SU-DHL-6 (cell line): Measurements from ENCODE around the gene EEF2.

Experiments
- H2AFZ ChIP-seq: fragments of 200-600 bp; sonication (generic); 2 replicates; pipeline ENCODE4 v1.6.1; 2014; ENCODE audit warnings: low read depth, mild to moderate bottlenecking, moderate library complexity, mixed read lengths, antibody characterized with exemption, low read length; ENCODE audit not compliant: severe bottlenecking
- H3F3A ChIP-seq: fragments of 200-600 bp; shearing (Covaris generic); 2 replicates; pipeline ENCODE4 v1.6.0; 2016; ENCODE audit warnings: antibody characterized with exemption, mild to moderate bottlenecking; ENCODE audit not compliant: insufficient read depth
- H3K27ac ChIP-seq: fragments of 200-600 bp; sonication (generic); 2 replicates; pipeline ENCODE4 v1.5.1; 2016; ENCODE audit warnings: low read depth, mild to moderate bottlenecking, low read length, moderate library complexity, mixed read lengths
- H3K27me3 ChIP-seq: fragments of 200-600 bp; sonication (generic), shearing (Covaris generic); 2 replicates; pipeline ENCODE4 v1.6.0; 2014; ENCODE audit warnings: mild to moderate bottlenecking, low read length
- H3K36me3 ChIP-seq: fragments of 200-600 bp; sonication (generic); 2 replicates; pipeline ENCODE4 v1.6.1; 2014; ENCODE audit warnings: mild to moderate bottlenecking, low read length, mixed read lengths
- H3K4me2 ChIP-seq: fragments of 300-600, 200-600 bp; shearing (Covaris generic), sonication (generic); 2 replicates; pipeline ENCODE4 v1.6.0; 2014; ENCODE audit warnings: low read length, low read depth, mild to moderate bottlenecking; ENCODE audit not compliant: poor library complexity, severe bottlenecking
- H3K4me3 ChIP-seq: fragments of 200-600 bp; sonication (generic); 2 replicates; pipeline ENCODE4 v1.5.1; 2014; ENCODE audit warnings: antibody characterized with exemption, low read length, mild to moderate bottlenecking, mixed read lengths; ENCODE audit not compliant: insufficient read depth, poor library complexity, severe bottlenecking
- H3K79me2 ChIP-seq: fragments of 200-600 bp; sonication (generic); 2 replicates; pipeline ENCODE4 v1.6.1; 2014; ENCODE audit warnings: mild to moderate bottlenecking, low read length, moderate library complexity; ENCODE audit not compliant: insufficient read depth
- H3K9ac ChIP-seq: fragments of 200-600 bp; sonication (generic); 2 replicates; pipeline ENCODE4 v1.7.0; 2014; ENCODE audit warnings: mild to moderate bottlenecking, low read length
- H3K9me2 ChIP-seq: fragments of 200-600 bp; sonication (generic); replicated peaks from 2 replicates; pipeline ENCODE4 v1.6.1; 2014; ENCODE audit warnings: low read length; ENCODE audit not compliant: insufficient read depth
- H3K9me3 ChIP-seq: fragments of 200-600 bp; sonication (generic); 2 replicates; pipeline ENCODE4 v1.6.1; 2014; ENCODE audit warnings: low read length, mixed read lengths; ENCODE audit not compliant: insufficient read depth
- H4K20me1 ChIP-seq: fragments of 200-600 bp; sonication (generic); 2 replicates; pipeline ENCODE4 v1.6.1; 2014; ENCODE audit warnings: low read depth, mild to moderate bottlenecking, antibody characterized with exemption, low read length, moderate library complexity, mixed read lengths
- EZH2phosphoT487 ChIP-seq: fragments of 200-600 bp; sonication (generic), shearing (Covaris generic); conservative IDR thresholded peaks from 2 replicates; pipeline ENCODE4 v1.6.1; 2018; ENCODE audit warnings: mild to moderate bottlenecking, antibody characterized with exemption, low read length, moderate library complexity, mixed read lengths
- TF ChIP-seq, protein P1 (sequence below): fragments of 200-600 bp; sonication (generic); IDR thresholded peaks from one replicate; pipeline ENCODE4 v1.5.1; 2017; ENCODE audit warnings: antibody characterized with exemption, mild to moderate bottlenecking, low read length, moderate library complexity; ENCODE audit not compliant: insufficient read depth, poor library complexity, severe bottlenecking

The EEF2 gene

DNA sequence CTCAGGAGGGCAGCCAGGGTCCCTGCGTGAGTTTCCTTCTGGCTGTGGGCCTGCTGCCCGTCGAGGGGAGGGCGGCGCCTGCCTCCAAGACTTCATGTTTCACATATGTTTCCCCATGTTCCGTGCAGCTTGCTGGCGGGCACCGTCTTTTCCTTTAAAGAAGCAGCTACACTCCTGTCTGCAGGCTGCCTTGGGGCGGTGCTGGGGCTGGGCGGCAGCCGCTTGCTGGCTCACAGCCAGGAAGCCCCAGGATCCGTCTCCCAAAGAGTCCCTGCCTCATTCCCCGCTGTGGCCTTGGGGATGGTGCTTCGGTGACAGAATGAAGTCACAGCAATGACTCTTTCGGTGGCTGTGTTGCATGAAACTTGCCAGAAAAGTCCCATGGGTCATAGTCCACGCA is 47.2 kb upstream of the EEF2 start:
- TF ChIP-seq, protein P1, sequence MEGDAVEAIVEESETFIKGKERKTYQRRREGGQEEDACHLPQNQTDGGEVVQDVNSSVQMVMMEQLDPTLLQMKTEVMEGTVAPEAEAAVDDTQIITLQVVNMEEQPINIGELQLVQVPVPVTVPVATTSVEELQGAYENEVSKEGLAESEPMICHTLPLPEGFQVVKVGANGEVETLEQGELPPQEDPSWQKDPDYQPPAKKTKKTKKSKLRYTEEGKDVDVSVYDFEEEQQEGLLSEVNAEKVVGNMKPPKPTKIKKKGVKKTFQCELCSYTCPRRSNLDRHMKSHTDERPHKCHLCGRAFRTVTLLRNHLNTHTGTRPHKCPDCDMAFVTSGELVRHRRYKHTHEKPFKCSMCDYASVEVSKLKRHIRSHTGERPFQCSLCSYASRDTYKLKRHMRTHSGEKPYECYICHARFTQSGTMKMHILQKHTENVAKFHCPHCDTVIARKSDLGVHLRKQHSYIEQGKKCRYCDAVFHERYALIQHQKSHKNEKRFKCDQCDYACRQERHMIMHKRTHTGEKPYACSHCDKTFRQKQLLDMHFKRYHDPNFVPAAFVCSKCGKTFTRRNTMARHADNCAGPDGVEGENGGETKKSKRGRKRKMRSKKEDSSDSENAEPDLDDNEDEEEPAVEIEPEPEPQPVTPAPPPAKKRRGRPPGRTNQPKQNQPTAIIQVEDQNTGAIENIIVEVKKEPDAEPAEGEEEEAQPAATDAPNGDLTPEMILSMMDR = no peak
- no peak for TF ChIP-seq EZH2phosphoT487
- H3K9me3 ChIP-seq = peaks cover 6% of the 10 kb centered on the region; the same call in 1 of the 2 replicates
- H3K9me2 ChIP-seq = no peaks in the 10 kb centered on the region
- H4K20me1 ChIP-seq = no peaks in the 10 kb centered on the region
- no peaks in the 10 kb centered on the region for H3K79me2 ChIP-seq
- H3K9ac ChIP-seq = no peak overlapping the region
- H3K27ac ChIP-seq = no peak overlapping the region
- H3K4me2 ChIP-seq = no peak overlapping the region
- no peak overlapping the region for H2AFZ ChIP-seq
- no peaks in the 10 kb centered on the region for H3F3A ChIP-seq
- no peaks in the 10 kb centered on the region for H3K27me3 ChIP-seq
- peaks cover 7% of the 10 kb centered on the region; the same call in 1 of the 2 replicates for H3K36me3 ChIP-seq
- no peak overlapping the region for H3K4me3 ChIP-seq

DNA sequence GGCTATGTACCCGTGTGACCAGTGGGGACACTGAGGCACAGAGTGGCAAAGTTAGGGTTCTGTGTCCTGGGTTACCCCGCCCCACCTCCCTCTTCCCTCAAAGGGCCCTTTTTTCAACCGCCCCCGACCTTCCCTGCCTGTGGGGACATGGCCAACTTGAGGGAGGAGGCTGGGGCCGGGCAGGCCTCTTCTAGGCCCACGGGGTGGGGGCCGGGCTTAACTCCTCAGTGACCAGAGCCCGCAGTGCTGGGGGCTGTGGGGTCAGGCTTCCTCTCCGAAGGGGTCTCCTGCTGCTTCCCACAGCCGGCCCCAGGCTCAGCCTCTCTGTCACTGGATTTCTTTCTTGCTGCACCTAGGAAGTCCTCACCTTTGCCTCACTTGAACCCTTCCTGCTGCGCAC is 46.2 kb upstream of the EEF2 start:
- H3K79me2 ChIP-seq = no peaks in the 10 kb centered on the region
- H3K27me3 ChIP-seq = no peaks in the 10 kb centered on the region
- no peak overlapping the region for H3K9ac ChIP-seq
- no peaks in the 10 kb centered on the region for H4K20me1 ChIP-seq
- H3K36me3 ChIP-seq = peaks cover 7% of the 10 kb centered on the region; the same call in 1 of the 2 replicates
- H3K4me2 ChIP-seq = no peak overlapping the region
- peaks cover 6% of the 10 kb centered on the region; the same call in 1 of the 2 replicates for H3K9me3 ChIP-seq
- TF ChIP-seq, protein P1 = no peak
- no peak for TF ChIP-seq EZH2phosphoT487
- no peak overlapping the region for H3K4me3 ChIP-seq
- no peaks in the 10 kb centered on the region for H3F3A ChIP-seq
- no peak overlapping the region for H3K27ac ChIP-seq
- no peaks in the 10 kb centered on the region for H3K9me2 ChIP-seq
- no peak overlapping the region for H2AFZ ChIP-seq

DNA sequence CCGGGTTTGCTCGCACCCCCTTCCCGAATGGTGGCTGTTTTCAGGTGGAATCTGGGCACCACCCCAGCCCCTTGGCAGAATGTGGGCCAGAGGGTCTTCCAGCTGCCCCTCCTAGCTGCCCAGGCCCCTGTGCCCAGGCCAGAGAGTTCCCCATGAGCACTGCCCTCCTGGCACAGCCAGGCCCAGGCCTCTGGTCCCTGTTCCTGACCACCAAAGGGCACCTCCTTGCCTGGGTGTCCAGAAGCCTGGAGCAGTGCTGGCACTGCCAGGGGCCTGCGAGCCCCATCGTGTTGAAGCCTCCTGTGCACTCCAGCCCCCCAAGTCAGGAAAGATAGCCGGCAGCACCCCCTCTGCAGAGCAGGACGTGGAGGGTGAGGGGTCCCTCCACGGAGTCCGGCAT is 45.7 kb upstream of the EEF2 start:
- no peak overlapping the region for H3K4me2 ChIP-seq
- H3K9me3 ChIP-seq = peaks cover 4% of the 10 kb centered on the region; the same call in 1 of the 2 replicates
- H3K36me3 ChIP-seq = peaks cover 6% of the 10 kb centered on the region; the same call in 1 of the 2 replicates
- H3K4me3 ChIP-seq = no peak overlapping the region
- TF ChIP-seq, protein P1 = no peak
- TF ChIP-seq EZH2phosphoT487 = no peak
- no peaks in the 10 kb centered on the region for H3K79me2 ChIP-seq
- no peaks in the 10 kb centered on the region for H3F3A ChIP-seq
- H3K9me2 ChIP-seq = no peaks in the 10 kb centered on the region
- H3K9ac ChIP-seq = no peak overlapping the region
- no peaks in the 10 kb centered on the region for H3K27me3 ChIP-seq
- H4K20me1 ChIP-seq = no peaks in the 10 kb centered on the region
- H2AFZ ChIP-seq = no peak overlapping the region
- no peak overlapping the region for H3K27ac ChIP-seq

DNA sequence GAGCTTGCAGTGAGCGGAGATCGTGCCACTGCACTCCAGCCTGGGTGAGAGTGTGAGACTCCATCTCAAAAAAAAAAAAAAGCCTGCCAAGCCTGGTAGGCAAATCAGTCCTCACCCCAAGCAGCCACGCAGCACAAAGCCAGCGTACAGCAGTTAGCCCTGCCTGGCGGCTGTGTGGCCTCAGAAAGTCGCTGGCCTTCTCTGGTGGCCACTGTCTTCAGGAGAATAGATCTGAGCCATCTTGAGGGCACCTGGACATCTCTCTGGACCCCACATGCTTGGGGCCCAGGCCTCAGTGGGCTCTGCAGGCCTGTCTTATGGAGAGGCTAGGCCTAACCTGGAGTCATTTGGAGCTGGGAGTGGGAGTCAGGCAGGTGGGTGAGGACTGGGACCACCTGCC is 45.3 kb upstream of the EEF2 start:
- Histone ChIP-seq H3K4me2 (no peak overlapping the region), H3K9ac (no peak overlapping the region), H3K9me3 (peaks cover under 1% of the 10 kb centered on the region; the same call in 1 of the 2 replicates), H3K9me2 (no peaks in the 10 kb centered on the region), H2AFZ (no peak overlapping the region), H3K27ac (no peak overlapping the region), H3K36me3 (peaks cover 1% of the 10 kb centered on the region; the same call in 1 of the 2 replicates), H4K20me1 (no peaks in the 10 kb centered on the region), H3F3A (no peaks in the 10 kb centered on the region), H3K4me3 (no peak overlapping the region), H3K27me3 (no peaks in the 10 kb centered on the region), H3K79me2 (no peaks in the 10 kb centered on the region)
- TF ChIP-seq EZH2phosphoT487 = no peak
- TF ChIP-seq, protein P1 = no peak
